Heart right ventricle (tissue), 16 donors: Measurements from ENCODE around the gene SVOP. TPM values are rescaled to one million over a fixed set of nuclear protein-coding genes. Genes with fewer than 3 reads are reported as not detected.
A peak's percentile ranks its signal among the peaks of the same experiment; 100 is the strongest.
"Not testable (repeated sequence)": the region's sequence is repeated elsewhere in the genome, so short reads cannot be mapped to it uniquely, and the experiment has no call there.

Experiments used
- ATAC-seq, 8 donors: fragments of 200-7000 bp; cut with Tn5 transposase; one replicate each; pipeline ENCODE4 v1.9.1; 2020; ENCODE audit warnings: mild to moderate bottlenecking in 8 of 8, moderate library complexity in 8 of 8, moderate number of reproducible peaks in 1 of 8
- DNase-seq, 2 donors: peaks; one replicate each; pipeline ENCODE4 v3.0.0-alpha.2; 2020
- H3K27ac ChIP-seq, 10 donors: fragments of 200-600 bp; sonication (generic) in 2 of 10; one replicate each; pipeline versions ENCODE4 v1.5.0 to v1.8.0; 2020 to 2022; ENCODE audit warnings: mild to moderate bottlenecking in 3 of 10
- H3K27me3 ChIP-seq, 7 donors: fragments of 200-600 bp; one replicate each; pipeline ENCODE4 v1.8.0; 2021 to 2022; ENCODE audit warnings: mild to moderate bottlenecking in 2 of 7
- H3K36me3 ChIP-seq, 9 donors: fragments of 200-600 bp; sonication (generic) in 1 of 9; one replicate each; pipeline versions ENCODE4 v1.5.0 to v1.8.0; 2020 to 2022; ENCODE audit warnings: mild to moderate bottlenecking in 2 of 9
- H3K4me1 ChIP-seq, 9 donors: fragments of 200-600 bp; sonication (generic) in 1 of 9; one replicate each; pipeline versions ENCODE4 v1.5.0 to v1.8.0; 2020 to 2022; ENCODE audit warnings: mild to moderate bottlenecking in 4 of 9
- H3K4me3 ChIP-seq, 10 donors: fragments of 200-600 bp; sonication (generic) in 2 of 10; one replicate each; pipeline versions ENCODE4 v1.5.0 to v1.8.0; 2020 to 2022; ENCODE audit warnings: mild to moderate bottlenecking in 7 of 10, moderate library complexity in 2 of 10
- H3K9me3 ChIP-seq, 11 donors: fragments of 200-600 bp in 10 of 11; sonication (generic) in 2 of 11; one replicate each; pipeline versions ENCODE4 v1.5.0 to v1.8.0; 2013 to 2022; ENCODE audit warnings: mild to moderate bottlenecking in 2 of 11, control low read depth in 1 of 11, moderate library complexity in 1 of 11
- CTCF ChIP-seq, 9 donors: fragments of 200-600 bp; sonication (generic) in 2 of 9; IDR thresholded peaks; one replicate each; pipeline versions ENCODE4 v1.5.0 to v1.8.0; 2021 to 2022; ENCODE audit warnings: antibody characterized with exemption in 9 of 9, mild to moderate bottlenecking in 5 of 9, moderate library complexity in 1 of 9
- WGBS, 2 donors: extraction: QIAGEN DNeasy Blood & Tissue Kit; methylation state at CpG; one replicate each; pipeline ENCODE4 v1.1.7; 2013; ENCODE audit warnings: inconsistent platforms in 1 of 2; 5-methylcytosine and 5-hydroxymethylcytosine counted together
- intact Hi-C, 10 donors: fragments of 100-400 bp; cut with DNase I; formaldehyde crosslinking; loops; one replicate each; pipeline versions ENCODE4 v1.11.1 to v1.14.2; 2022
- polyA plus RNA-seq, 2 donors: library from polyadenylated mRNA; stranded (reverse); fragments of 200-250 nt; gene quantifications; one replicate each; pipeline ENCODE4 v1.2.3, GENCODE V29; 2013
- total RNA-seq, 10 donors: library from RNA; stranded (reverse); fragmentation: NEBNext Ultra II Directional in 3 of 10; extraction: Animal tissue kit (Norgen Biotek cat#: 25700) in 3 of 10; gene quantifications; one replicate each; pipeline versions ENCODE4 v1.2.1 to v1.2.4, GENCODE V29; 2021 to 2023
- donor health status: Arrhythmogenic right ventricular cardiomyopathy.
- donor health status: ischemic (EF 13 %, LVEDD 7.1; RV severe dilation, severe dysfunction).
- donor health status: healthy with polysubstance abuse.
- donor health status: DM: no; HTN: yes; CAD: no.
- donor health status: DM: no; HTN: no; CAD: no.
- donor health status: ischemic (EF 25% LVEDD 6.9; RV normal size, moderate dysfunction).
- donor health status: ischemic (EF 25% LVEDD 5.7; RV mildly dilated, moderate dysfunction).
- donor health status: healthy.
- donor health status: DM: yes; HTN: yes; CAD: no.
- donor health status: Ischemic cardiomyopathy.
- donor health status: ischemic (EF 35%, LVEDD 5.7; RV mildly dilated, moderate dysfunction).
- donor health status: nonischemic (EF 11% LVEDD 7.7; RV severe dilation, severe dysfunction).
- donor health status: DM: yes; HTN: yes; CAD: no.
- donor health status: PGD.
- donor health status: ischemic (EF 29% LVEDD 5.4; RV normal size, mild dysfunction).
- donor health status: nonischemic (EF 23%, LVEDD 6.1; RV moderate dilation, normal function).

SVOP gene
- total and polyA plus RNA-seq, 12 donors = 0.17 to 2.8 (median 2.0) TPM

DNA sequence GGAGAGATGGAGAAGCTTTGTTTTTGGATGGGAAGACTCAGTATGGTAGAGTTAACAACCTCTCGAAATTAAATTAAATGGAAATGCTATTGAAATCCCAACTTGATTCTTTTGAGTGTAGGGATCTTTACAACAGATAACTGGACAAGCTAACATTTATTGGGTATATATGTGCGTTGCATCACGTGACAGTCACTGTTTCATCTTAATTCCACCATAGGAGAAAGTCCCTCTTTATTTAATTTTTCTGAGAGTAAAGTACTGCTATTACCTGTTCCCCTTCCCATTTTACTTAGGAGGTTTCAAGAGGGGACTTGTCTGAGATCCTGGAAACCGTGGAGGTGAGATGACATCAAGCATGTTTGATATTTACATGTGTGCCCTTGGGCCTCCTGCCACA, 152.1 kb downstream of the SVOP start:
- Histone ChIP-seq H3K9me3 (peaks cover 0 to under 1% (median 0%) of the 10 kb centered on the region in 11 donors), H3K36me3 (no peaks in the 10 kb centered on the region), H3K4me1 (no peaks in the 10 kb centered on the region), H3K27me3 (no peaks in the 10 kb centered on the region), H3K27ac (no peak overlapping the region), H3K4me3 (no peak overlapping the region)
- TF ChIP-seq CTCF (IDR thresholded peaks at IDR 0.05) = no peak
- intact Hi-C loops = no loop called here
- 93 to 97% methylated on average over 4 of the region's 4 CpGs for WGBS, 2 donors
- DNase-seq (no peak), ATAC-seq (no peak)

DNA sequence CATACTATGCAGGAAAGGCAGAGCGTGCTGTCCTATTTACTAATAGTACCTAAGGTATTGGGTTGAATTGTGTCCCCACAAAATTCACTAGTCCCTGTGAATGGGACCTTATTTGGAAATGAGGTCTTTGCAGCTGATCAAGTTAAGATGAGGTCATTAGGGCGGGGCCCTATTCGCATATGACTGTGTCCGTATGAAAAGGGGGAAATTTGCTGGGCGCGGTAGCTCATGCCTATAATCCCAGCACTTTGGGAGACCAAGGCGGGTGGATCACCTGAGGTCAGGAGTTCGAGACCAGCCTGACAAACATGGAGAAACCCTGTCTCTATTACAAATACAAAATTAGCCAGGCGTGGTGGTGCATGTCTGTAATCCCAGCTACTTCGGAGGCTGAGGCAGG, 154.8 kb downstream of the SVOP start:
- H3K9me3 ChIP-seq, DNase-seq, ATAC-seq, intact Hi-C loops, H3K27me3 ChIP-seq, H3K27ac ChIP-seq, H3K36me3 ChIP-seq, H3K4me3 ChIP-seq: not testable (repeated sequence)
- whole genome bisulfite sequencing, 2 donors = 90 to 92% methylated on average over 10 of the region's 10 CpGs
- peaks cover 0 to 16% (median 0%) of the 10 kb centered on the region in 9 donors for H3K4me1 ChIP-seq

- TF ChIP-seq CTCF (IDR thresholded peaks at IDR 0.05) = no peak
- no peak overlapping the region for H3K4me3 ChIP-seq
- intact Hi-C loops = no loop called here
- peaks cover 0 to 8% (median 0%) of the 10 kb centered on the region in 11 donors for H3K9me3 ChIP-seq
- H3K27me3 ChIP-seq = no peaks in the 10 kb centered on the region
- no peak overlapping the region for H3K27ac ChIP-seq
- H3K4me1 ChIP-seq = peaks cover 0 to 24% (median 0%) of the 10 kb centered on the region in 9 donors
- no peak for ATAC-seq
- H3K36me3 ChIP-seq = no peaks in the 10 kb centered on the region
- 98 to 99% methylated on average over 4 of the region's 4 CpGs for WGBS, 2 donors
- DNase-seq = no peak
These were observed 155.7 kb downstream of the SVOP start for GRCh38 chr12:108865169-108865568.

- Histone ChIP-seq H3K27me3 (no peaks in the 10 kb centered on the region), H3K4me1 (peaks cover 0 to 42% (median 17%) of the 10 kb centered on the region in 9 donors), H3K4me3 (no peak overlapping the region), H3K9me3 (peaks cover 0 to 8% (median 0%) of the 10 kb centered on the region in 11 donors), H3K36me3 (no peaks in the 10 kb centered on the region), H3K27ac (peak overlapping the region in 1 of 10 donors; percentile 69)
- WGBS, 2 donors = 93 to 94% methylated on average over 3 of the region's 3 CpGs
- no peak for ATAC-seq
- intact Hi-C loops = no loop called here
- TF ChIP-seq CTCF (IDR thresholded peaks at IDR 0.05) = no peak
- no peak for DNase-seq
These were observed 158.3 kb downstream of the SVOP start for GRCh38 chr12:108862588-108862959.

GRCh38 chr12:108861878-108862587, 158.8 kb downstream of the SVOP start:
- TF ChIP-seq CTCF (IDR thresholded peaks at IDR 0.05) = no peak
- Histone ChIP-seq H3K36me3 (no peaks in the 10 kb centered on the region), H3K9me3 (peaks cover 0 to 8% (median 0%) of the 10 kb centered on the region in 11 donors), H3K27me3 (no peaks in the 10 kb centered on the region), H3K4me3 (no peak overlapping the region), H3K4me1 (peaks cover 0 to 42% (median 17%) of the 10 kb centered on the region in 9 donors), H3K27ac (peak overlapping the region in 2 of 10 donors; percentile 15 to 69)
- DNase-seq = peak in 1 of 2 donors; percentile 59
- ATAC-seq = peak in 2 of 8 donors; percentile 35 to 41
- intact Hi-C loops = no loop called here
- WGBS, 2 donors = 75 to 85% methylated on average over 6 of the region's 6 CpGs
